HG03575 (cell line): ENCODE results near the gene HES3.
A peak's percentile ranks its signal among the peaks of the same experiment; 100 is the strongest.

Experiments used
- ATAC-seq: cut with Tn5 transposase; IDR thresholded peaks from one replicate; pipeline ENCODE4 v1.9.1; 2021; ENCODE audit not compliant: unreplicated experiment, insufficient number of reproducible peaks, low FRiP score; ENCODE audit errors: extremely low read depth

The HES3 gene

GRCh38 chr1:6243993-6244392, at the start of gene HES3:
Gene HES3, plus strand, starts transcription at chr1:6244179. Its CDS starts 187 bp downstream, at chr1:6244366.
- no peak for ATAC-seq

DNA sequence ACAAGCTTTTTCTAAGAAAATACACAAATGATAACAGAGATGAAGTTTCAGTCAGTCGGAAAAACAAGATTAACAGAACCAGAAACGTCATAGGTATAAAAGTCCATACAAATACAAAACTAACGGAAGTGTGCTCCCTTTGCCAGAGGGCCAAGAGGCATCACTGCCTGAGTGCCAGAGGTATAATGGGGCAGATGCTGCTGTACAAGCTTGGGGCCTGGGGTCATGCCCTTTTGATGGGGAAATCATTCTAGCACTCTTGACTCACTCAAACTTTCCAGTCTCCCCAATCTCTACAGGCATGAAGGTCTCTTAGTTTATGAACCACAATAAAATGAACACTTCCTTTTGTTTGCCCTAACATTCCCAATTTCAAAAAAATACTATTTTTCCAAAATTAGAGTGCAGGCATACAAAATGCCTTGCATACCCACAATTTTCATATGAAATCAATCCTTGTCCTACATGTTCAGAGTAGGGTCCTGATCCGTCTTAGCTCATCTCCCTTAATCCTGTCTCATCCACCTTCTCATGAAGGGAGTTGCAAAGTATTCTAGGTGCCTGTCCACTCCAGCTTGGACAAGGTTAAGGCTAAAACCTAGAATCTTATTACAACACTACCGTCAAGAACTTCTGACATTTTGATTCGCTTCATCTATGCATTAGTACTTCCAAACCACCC, 46.1 kb upstream of the HES3 start:
- ATAC-seq = no peak

GRCh38 chr1:6198646-6199297, 45.2 kb upstream of the HES3 start:
- ATAC-seq = no peak

GRCh38 chr1:6199298-6200187, 44.4 kb upstream of the HES3 start, which contains the start of gene RPL22:
Gene RPL22, minus strand, starts transcription at chr1:6199595. Its CDS starts 22 bp downstream, at chr1:6199573.
- peak; percentile 79 for ATAC-seq

GRCh38 chr1:6200188-6200809, 43.7 kb upstream of the HES3 start:
- no peak for ATAC-seq

DNA sequence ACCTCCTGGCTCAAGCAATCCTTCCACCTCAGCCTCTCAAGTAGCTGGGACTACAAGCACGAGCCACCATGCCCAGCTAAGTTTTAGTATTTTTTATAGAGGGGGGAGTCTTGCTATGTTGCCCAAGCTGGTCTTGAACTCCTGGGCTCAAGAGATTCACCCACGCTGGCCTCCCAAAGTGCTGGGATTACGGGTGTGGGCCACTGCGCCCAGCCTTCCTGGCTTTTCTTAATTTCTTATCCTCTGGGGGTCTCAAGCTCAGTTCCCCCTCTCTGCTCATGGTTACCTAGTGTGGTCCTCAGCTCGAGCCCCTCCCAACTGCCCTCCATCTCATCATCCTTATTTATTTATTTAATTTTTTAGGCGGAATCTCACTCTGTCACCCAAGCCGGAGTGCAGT, 41.7 kb upstream of the HES3 start:
- ATAC-seq = no peak

DNA sequence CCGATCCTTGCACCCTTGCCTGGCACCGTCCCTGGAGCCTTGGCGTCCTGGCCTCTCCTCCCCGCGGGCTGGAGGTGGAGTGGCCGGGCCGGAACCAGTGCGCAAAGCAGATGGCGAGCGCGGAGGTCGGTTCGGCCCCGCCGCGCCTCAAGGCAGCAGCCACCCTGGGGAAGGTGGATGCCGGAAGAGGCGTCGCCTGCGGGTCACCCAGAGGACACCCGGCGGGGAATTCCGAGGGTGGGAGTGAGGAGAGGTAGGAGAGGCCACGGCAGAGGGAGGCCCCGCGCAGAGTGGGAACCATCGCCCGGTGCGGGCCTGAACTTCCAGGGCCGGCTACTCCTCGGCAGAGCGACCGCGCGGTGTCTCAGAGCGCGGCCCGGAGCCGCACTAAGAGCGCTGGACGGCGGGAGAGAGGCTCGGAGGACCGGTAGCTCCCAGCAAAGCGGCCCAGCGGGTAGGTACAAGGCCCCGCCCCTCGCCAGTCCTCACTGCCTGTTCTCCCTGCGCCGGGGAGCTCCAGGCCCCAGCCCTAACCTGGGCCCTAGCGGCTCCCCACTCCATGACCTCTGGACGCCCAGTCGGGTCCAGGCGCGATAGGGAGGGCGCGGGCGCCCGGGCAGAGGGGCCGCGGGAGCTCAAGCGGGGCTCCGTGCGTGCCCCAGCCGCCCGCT, 38.0 kb upstream of the HES3 start, which contains the start of gene RNF207:
Gene RNF207, plus strand, starts transcription at position 271 of the 671 bp plus-strand sequence. CDS start 417 bp downstream, outside the sequence.
- ATAC-seq = no peak

- ATAC-seq = no peak
These were observed 37.5 kb upstream of the HES3 start for GRCh38 chr1:6206520-6206855.

- no peak for ATAC-seq
These were observed 36.7 kb upstream of the HES3 start for GRCh38 chr1:6207075-6207885.

- ATAC-seq = no peak
These were observed 36.1 kb upstream of the HES3 start for GRCh38 chr1:6207921-6208320.

DNA sequence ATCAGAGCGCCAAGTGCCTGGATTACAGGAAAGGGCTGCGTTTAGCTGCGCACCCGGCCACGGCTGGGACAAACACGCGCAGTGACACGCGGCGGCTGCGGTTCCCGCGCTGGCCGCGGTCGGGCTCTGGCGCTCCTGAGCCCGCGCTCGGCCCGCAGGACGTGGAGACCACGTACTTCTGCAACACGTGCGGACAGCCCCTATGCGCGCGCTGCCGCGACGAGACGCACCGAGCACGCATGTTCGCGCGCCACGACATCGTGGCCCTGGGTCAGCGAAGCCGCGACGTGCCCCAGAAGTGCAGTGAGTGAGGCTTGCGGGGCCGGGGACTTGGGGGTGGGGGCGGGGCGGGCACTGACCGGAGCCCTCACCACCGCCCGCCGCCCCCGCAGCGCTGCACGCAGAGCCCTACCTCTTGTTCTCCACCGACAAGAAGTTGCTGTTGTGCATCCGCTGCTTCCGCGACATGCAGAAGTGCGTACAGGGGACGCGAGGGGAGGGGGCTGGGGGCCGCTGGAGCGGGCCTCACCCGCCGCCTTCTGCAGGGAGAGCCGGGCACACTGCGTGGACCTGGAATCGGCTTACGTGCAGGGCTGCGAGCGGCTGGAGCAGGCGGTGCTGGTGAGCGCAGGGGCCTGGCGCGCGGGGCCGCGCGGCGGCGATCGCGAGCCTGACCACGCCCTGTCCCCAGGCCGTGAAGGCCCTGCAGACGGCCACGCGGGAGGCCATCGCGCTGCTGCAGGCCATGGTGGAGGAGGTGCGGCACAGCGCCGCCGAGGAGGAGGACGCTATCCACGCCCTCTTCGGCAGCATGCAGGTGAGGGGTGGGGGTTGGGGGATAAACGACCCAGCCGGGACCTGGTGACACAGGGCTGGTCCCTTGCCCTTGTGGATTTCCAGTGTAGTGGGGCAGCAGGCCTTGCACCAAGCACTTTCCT, 35.0 kb upstream of the HES3 start:
- ATAC-seq = no peak

DNA sequence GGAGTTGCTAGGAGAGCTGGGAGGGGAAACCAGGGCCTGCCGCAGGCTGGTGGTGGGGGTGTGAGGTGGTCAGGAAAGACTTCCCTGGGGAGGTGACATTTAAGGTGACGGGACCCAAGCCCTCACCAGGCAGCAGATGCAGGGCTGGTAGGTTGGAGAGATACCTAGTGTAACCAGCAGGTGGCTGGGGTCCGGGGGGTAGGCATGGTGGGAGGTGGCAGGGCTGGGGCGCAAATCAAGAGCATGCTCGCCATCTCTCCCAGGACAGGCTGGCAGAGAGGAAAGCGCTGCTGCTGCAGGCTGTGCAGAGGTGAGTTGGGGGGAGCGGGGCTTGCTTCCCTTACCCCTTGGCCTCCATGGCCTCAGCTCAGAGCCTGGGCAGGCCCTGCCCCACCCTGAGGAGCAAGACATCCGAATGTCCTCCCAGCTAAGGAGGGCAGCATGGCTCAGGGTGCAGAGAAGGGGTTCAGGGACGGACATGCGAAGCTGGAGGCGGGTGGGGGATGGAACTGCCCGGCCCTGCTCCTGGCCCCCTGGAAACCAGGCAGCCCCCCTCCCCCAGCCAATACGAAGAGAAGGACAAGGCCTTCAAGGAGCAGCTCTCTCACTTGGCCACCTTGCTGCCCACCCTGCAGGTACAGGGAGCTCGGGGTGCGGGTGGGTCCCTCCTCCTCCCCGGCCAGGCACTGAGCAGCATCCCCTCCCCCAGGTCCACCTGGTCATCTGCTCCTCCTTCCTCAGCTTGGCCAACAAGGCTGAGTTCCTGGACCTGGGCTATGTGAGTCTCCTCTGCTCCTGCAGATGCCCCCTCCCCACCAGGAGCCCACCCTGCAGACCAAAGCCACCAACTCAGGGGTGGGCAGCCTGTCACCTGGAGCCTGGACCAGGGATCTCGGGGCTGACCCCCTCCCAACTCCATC, 34.1 kb upstream of the HES3 start:
- no peak for ATAC-seq

DNA sequence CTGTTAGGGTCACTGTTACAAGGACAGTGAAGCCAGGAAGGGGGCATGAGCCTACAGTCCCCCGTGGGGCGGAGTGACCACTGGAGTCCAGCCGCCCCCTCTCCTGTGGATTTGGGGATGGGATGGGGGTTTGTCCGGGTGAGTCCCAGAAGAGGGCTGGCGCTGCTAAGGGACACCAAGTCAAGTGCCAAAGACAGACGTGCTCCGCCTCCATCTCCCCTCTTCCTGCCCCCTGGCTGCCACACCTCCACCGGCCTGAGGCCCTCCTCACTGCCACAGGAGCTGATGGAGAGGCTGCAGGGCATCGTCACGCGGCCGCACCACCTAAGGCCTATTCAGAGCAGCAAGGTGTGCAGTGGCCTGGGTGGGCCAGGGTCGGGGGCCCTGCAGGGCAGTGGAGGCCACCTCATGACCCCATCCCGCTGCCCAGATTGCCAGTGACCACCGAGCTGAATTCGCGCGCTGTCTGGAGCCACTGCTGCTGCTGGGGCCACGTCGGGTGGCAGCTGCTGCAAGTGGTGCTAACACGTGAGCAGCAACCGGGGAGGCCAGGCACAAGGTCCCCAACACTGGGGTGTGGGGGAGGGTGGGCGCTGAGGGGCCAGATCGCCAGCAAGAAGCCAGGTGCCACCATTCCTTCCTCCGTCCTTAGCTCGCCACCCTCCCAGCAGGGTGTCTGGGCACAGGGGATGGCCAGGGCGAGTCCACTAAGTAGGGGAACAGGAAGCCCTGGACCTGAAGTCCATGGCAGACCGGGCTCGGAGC, 33.2 kb upstream of the HES3 start:
- ATAC-seq = no peak

DNA sequence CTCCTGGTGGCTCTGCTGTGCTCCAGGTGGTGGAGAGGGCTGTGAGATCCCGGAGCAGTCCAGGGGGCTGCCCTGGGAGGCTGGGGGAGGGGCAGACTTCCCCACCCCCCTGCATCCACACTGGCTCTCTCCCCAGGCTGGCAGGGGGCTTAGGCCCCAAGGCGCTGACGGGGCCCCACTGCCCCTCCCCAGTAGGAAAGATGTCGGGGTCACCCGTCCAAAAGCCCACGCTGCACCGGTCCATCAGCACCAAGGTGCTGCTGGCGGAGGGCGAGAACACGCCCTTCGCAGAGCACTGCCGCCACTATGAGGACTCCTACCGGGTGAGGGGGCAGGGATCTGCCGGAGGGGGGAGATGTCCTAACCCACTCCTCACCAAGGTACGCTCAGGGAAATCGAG, 32.2 kb upstream of the HES3 start:
- no peak for ATAC-seq

GRCh38 chr1:6212193-6212959, 31.6 kb upstream of the HES3 start:
- ATAC-seq = no peak
